ENCODE measurements around the gene PTTG1. TPM values are rescaled to one million over a fixed set of nuclear protein-coding genes. Genes with fewer than 3 reads are reported as not detected.

The PTTG1 gene
- total RNA-seq, 2 donors from 2014 or later = 37.0 to 104 TPM

DNA sequence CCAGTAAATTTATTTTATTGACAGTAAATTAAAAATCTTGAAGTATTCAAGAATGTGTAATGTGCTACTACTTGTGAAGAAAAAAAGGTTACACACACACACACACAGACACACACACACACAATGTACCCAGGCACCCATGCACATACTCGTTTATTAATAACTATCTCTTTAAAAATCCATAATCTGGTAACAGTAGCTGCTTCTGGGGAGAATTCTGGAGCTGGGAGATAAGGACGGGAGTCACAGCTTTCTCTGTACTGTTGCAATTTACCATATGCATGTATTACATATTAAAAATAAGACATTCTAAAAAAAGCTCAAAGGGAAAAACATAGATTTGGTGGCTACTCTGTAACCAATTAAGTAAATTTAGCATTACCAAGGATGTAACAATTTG is 43.3 kb upstream of the PTTG1 start:
- TF ChIP-seq, protein P1, sequence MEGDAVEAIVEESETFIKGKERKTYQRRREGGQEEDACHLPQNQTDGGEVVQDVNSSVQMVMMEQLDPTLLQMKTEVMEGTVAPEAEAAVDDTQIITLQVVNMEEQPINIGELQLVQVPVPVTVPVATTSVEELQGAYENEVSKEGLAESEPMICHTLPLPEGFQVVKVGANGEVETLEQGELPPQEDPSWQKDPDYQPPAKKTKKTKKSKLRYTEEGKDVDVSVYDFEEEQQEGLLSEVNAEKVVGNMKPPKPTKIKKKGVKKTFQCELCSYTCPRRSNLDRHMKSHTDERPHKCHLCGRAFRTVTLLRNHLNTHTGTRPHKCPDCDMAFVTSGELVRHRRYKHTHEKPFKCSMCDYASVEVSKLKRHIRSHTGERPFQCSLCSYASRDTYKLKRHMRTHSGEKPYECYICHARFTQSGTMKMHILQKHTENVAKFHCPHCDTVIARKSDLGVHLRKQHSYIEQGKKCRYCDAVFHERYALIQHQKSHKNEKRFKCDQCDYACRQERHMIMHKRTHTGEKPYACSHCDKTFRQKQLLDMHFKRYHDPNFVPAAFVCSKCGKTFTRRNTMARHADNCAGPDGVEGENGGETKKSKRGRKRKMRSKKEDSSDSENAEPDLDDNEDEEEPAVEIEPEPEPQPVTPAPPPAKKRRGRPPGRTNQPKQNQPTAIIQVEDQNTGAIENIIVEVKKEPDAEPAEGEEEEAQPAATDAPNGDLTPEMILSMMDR (IDR thresholded peaks at IDR 0.05) = no peak
- no peaks in the 10 kb centered on the region for H3K27me3 ChIP-seq
- no peaks in the 10 kb centered on the region for H3K4me1 ChIP-seq
- DNase-seq = no peak
- H3K9me3 ChIP-seq = no peaks in the 10 kb centered on the region
- no peak overlapping the region for H3K9ac ChIP-seq (ENCODE audit: low read depth in 2 of 2, low read length in 2 of 2)
- H3K4me3 ChIP-seq = no peak overlapping the region
- no peak overlapping the region for H3K27ac ChIP-seq
- intact Hi-C loops (cut with DNase I) = no loop called here
- no peaks in the 10 kb centered on the region for H3K36me3 ChIP-seq

GRCh38 chr5:160379511-160379910 is 42.1 kb upstream of the PTTG1 start:
- intact Hi-C loops (cut with DNase I) = no loop called here
- no peaks in the 10 kb centered on the region for H3K9me3 ChIP-seq
- no peak overlapping the region for H3K27ac ChIP-seq
- H3K9ac ChIP-seq (ENCODE audit: low read depth in 2 of 2, low read length in 2 of 2) = no peak overlapping the region
- H3K4me1 ChIP-seq = no peaks in the 10 kb centered on the region
- no peak for DNase-seq
- no peaks in the 10 kb centered on the region for H3K27me3 ChIP-seq
- TF ChIP-seq, protein P1 (IDR thresholded peaks at IDR 0.05) = no peak
- no peak overlapping the region for H3K4me3 ChIP-seq
- no peaks in the 10 kb centered on the region for H3K36me3 ChIP-seq

- H3K4me1 ChIP-seq = no peaks in the 10 kb centered on the region
- H3K27ac ChIP-seq = no peak overlapping the region
- no peak overlapping the region for H3K4me3 ChIP-seq
- no peaks in the 10 kb centered on the region for H3K27me3 ChIP-seq
- TF ChIP-seq, protein P1 (IDR thresholded peaks at IDR 0.05) = no peak
- intact Hi-C loops (cut with DNase I) = no loop called here
- H3K9me3 ChIP-seq = no peaks in the 10 kb centered on the region
- no peak overlapping the region for H3K9ac ChIP-seq (ENCODE audit: low read depth in 2 of 2, low read length in 2 of 2)
- DNase-seq = no peak
- H3K36me3 ChIP-seq = no peaks in the 10 kb centered on the region
Measured at GRCh38 chr5:160380041-160380440, 41.6 kb upstream of the PTTG1 start.

DNA sequence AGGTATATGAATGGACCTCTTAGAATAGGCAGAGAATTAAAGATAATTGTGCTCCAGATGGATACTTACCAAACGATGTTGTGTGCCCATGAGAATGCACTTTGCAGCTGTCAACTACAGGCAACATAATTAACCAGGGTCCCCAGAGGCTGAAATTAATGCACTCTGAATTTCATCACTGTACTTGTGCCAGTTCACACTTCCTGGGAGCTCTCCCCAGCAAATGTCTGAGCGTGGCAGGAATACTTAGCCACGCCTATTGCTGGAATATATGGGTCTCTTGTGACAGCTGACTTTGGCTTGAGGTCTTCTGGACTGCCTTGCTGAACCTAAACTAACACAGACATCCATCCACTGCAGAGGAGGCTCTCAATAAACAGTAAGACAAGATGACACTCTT is 39.3 kb upstream of the PTTG1 start:
- no peaks in the 10 kb centered on the region for H3K4me1 ChIP-seq
- no peak overlapping the region for H3K9ac ChIP-seq (ENCODE audit: low read depth in 2 of 2, low read length in 2 of 2)
- no peaks in the 10 kb centered on the region for H3K9me3 ChIP-seq
- H3K27ac ChIP-seq = no peak overlapping the region
- intact Hi-C loops (cut with DNase I) = no loop called here
- DNase-seq = no peak
- no peaks in the 10 kb centered on the region for H3K27me3 ChIP-seq
- no peak overlapping the region for H3K4me3 ChIP-seq
- H3K36me3 ChIP-seq = no peaks in the 10 kb centered on the region
- TF ChIP-seq, protein P1 (IDR thresholded peaks at IDR 0.05) = no peak

DNA sequence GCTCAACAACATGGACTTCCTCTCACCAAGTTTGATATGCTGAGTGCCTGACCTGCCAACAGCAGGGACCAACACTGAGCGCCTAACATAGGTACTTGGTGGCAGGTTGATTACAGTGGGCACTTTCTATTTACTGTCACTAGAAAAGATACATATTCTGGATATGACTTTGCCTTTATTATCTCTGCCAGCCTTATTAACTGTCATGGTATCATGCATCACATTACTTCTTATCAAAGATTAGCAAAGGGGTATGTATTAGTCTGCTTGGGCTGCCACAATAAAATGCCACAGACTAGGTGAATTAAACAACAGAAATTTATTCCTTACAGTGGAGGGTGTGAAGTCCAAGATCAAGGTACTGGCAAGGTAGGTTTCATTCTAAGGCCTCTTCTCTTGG is 37.0 kb upstream of the PTTG1 start:
- TF ChIP-seq, protein P1 (IDR thresholded peaks at IDR 0.05) = no peak
- no peaks in the 10 kb centered on the region for H3K27me3 ChIP-seq
- no peak for DNase-seq
- no peaks in the 10 kb centered on the region for H3K4me1 ChIP-seq
- intact Hi-C loops (cut with DNase I) = loop anchor here (5.0 kb wide), 1 partner anchor 362 kb away; no protein-coding TSS in a partner anchor
- no peaks in the 10 kb centered on the region for H3K36me3 ChIP-seq
- H3K9ac ChIP-seq (ENCODE audit: low read depth in 2 of 2, low read length in 2 of 2) = no peak overlapping the region
- H3K9me3 ChIP-seq = no peaks in the 10 kb centered on the region
- H3K4me3 ChIP-seq = no peak overlapping the region
- no peak overlapping the region for H3K27ac ChIP-seq

Data from colonic mucosa (tissue), 4 donors.